HG02981 (cell line): ENCODE data around the gene ANKMY1.

Experiments
- ATAC-seq: cut with Tn5 transposase; IDR thresholded peaks from one replicate; pipeline ENCODE4 v1.9.1; 2021; ENCODE audit warnings: mild to moderate bottlenecking, moderate library complexity; ENCODE audit not compliant: unreplicated experiment

Gene ANKMY1

DNA sequence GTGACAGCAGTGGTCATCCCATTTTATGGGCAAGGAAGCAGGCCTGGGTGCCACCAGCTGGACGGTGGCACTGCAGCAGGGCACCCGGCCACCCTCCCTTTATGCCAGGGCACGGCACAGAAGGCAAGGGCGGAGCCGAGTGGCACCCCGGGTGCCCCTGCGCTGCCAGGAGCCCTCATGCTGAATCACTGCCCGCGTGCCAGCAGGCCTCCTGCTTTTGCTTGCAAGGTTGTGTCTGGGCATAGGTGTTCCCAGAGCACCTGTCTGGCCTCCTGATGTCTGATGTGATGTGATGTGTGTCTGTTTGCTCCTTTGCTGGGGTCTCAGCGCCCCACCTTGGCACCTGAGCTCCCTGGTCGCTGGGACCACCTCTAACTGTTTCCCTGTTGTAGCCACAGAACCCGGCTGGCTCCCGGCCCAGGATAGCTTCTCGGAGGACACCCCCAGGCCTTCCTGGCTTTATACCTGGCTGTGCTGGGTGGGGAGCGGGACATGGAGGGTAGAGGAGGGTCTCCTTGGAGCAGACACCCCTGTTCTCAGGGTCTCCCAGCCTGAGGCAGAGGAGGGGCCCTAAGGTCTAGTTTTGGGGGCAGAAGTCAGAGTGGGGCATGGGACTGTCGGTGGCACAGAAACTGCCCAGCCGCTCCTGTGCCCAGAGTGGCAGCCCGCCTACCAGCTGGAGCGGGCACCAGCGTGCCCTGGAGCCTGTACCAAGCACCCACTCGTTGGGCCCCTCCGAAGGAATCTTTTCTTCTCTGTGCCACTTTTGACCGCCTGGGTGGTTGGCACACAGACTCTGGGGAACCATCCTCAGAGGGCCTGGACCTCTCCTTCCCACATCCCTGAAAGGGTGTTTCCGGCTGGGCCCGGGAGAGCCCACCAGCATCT, 118.7 kb downstream of the ANKMY1 start:
- no peak for ATAC-seq

DNA sequence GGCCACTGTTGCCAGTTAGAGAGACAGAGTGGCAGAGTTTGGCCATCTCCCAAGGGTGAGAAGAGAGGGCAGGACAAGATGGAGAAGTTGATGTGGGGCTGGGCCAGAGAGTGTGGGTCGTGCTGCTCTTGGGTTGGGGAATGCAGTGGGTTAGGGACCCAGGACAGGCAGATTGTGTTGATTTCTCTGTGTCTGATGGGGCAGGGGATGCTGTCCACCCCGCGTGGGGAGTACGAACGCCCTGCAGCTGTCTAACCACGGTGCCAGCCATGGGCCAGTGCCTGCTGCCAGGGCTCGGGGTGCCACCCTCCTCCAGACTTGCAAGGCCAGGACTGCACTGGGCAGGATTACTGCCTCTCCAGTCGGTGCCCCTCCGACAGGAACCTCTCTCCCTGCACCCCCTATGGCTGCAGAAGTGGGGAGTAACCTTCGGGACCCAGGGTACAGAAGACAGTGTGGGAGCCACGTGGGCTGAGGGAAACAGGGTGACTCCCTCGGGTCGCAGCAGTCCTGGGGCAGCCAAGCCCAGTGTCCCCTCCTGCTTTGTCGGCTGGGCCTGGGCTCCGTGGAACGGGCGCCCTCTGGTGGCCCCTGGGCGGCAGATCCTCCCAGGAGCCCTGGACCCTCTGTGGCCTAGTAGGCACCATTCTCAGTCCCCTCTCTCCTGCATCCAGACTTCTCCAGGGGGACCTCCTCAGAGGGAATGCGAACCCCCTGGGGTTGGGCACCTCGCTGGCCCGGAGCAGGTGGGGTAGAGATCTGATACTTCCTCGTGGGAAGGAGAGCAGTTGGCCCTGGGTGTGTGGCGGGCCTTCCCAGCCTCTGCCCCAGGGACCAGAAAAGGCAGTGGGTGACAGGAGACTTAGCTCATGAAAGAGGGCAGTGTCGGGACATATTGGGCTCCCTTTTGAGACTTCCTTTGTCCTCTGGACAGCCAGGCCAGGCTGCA, 119.7 kb downstream of the ANKMY1 start:
- ATAC-seq: no peak

DNA sequence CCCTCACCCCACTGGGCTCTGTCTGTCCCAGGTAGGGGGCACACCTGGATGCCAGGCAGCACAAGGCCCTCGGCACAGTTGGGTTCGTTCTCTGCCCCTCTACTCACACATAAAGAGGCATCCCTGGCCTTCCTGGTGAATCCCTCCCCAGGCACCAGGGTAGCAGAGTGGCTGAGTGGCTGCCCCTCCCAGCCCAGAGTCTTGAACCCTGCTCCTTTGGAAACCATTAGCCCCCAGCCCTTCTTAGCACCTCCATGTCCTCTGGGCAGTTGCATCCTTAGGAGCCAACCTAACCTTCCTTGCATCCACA, 120.3 kb downstream of the ANKMY1 start:
- no peak for ATAC-seq

DNA sequence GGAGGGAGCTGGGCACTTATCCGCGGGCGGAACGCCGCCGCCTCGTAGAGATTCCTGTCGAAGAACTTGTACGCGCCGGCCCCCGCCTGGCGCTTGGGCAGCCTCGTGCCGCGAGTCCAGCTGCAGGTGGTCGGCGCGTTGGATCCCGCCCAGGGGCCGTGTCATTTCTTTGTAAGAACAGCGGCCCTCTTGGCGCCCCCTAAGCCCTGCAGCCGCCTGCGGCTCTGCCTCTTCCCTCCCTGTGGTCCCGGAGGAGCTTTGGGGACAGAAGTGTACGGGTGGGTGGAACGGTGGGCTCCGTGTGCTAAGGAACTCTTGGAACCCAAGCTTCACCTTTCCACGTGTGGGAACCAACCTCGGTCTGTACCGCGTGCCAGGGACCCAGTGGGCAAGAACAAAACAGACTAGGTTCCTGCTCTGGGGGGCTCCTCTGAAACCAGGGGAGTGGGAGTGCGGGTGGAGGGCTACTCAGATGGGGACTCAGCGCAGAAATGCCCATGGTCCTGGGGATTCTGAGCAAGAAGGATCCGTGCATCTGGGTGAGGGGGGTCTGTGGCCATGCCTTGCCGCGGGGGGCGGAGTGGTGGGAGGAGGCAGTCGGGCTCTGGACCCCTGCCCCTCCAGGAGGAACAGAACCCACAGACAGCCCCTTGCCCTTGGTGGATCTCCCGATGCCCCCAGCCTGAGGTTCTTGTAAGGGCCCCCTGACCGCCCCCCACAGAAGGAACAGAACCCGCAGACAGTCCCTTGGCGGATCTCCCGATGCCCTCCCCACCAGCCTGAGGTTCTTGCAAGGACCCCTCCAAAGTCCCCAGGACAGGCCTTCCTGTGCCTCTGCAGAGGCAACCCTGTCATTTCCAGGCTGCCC, 120.9 kb downstream of the ANKMY1 start:
- no peak for ATAC-seq

DNA sequence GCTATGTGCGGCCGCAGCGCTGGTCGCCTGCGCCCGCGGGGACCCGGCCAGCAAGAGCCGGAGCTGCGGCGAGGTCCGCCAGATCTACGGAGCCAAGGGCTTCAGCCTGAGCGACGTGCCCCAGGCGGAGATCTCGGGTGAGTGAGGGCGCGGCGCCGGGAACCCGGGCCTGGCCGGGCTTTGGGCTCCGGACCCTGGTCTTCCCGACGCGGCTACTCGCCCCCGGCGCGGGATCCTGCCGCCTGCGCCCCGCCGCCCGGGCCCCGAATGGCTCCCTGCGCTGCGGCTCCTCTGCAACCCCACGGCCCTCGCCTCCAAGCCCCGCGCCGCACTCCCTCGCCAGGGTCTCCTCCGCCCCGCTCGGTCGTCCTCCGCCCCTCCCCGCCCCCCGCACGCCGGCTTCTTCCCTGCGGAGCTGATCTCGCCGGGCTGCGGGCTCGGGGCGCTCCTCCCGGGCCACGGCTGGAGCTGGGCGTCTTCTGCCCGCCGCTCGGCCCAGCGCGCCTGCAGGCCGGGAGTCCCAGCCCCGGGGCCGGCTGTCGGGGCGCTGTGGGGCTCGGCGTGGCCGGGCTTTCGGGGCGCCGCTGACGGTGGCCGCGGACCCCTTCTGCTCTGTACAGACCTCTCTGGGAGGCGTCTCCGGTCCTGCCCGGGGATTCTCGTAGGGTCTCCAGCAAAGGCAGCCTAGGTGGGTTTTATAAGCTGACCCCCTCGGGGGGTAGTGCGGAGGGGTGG, 121.7 kb downstream of the ANKMY1 start:
- ATAC-seq: peak; percentile 7

DNA sequence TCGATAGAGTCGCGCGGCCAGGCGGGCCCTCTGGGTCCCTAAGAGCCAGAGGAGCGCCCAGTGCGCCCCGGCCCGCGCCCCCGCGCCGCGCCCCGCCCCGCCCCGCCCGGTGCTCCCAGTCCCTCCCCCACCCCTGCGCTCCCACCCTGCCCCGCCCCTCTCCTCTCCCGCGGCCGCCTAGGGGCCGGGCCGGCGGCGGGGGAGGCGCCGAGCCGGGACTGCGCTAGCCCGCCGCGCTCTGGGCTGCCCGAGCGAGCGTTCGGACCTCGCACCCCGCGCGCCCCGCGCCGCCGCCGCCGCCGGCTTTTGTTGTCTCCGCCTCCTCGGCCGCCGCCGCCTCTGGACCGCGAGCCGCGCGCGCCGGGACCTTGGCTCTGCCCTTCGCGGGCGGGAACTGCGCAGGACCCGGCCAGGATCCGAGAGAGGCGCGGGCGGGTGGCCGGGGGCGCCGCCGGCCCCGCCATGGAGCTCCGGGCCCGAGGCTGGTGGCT, 122.3 kb downstream of the ANKMY1 start, which contains the start of gene GPC1:
Gene GPC1 (plus strand): TSS at position 207 of the 491 bp plus-strand sequence. CDS start 256 bp downstream, at position 463.
- peak; percentile 44 for ATAC-seq

DNA sequence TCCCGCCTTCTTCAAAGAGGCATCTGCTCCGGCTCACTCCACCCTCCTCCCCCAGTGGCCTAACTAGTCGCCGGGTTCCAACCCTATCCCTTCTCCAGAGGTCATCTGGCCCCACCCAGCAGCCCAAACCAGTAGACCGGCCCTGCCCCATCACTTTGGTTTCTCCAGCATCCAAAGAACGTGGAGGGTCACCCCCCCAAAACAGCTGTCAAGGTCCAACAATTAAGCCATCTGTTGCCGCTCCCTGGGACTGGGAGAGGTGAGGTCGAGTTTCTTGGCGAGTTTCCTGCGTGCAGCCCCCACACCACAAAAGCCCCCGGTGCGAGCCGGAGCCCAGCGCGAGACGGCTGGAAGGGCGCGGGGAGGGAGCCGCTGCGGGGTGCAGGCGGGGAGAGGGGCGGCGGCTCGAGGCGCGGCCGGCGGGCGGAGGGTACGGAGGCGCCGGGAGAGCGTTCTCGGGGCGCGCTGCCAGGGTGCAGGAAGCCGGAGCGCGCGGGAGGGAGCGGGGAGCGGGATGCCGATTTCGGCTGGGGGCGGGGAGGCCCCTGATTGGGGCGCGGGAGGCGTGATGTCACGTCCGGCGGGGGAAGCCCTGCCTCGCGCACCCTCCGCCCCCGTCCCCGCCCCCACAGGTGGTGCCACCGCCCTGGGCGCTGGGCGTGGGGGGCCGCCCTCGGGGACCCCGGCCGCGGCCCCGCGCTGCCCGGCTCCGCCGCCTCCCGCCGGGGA, 122.9 kb downstream of the ANKMY1 start:
- ATAC-seq: peak; percentile 58

DNA sequence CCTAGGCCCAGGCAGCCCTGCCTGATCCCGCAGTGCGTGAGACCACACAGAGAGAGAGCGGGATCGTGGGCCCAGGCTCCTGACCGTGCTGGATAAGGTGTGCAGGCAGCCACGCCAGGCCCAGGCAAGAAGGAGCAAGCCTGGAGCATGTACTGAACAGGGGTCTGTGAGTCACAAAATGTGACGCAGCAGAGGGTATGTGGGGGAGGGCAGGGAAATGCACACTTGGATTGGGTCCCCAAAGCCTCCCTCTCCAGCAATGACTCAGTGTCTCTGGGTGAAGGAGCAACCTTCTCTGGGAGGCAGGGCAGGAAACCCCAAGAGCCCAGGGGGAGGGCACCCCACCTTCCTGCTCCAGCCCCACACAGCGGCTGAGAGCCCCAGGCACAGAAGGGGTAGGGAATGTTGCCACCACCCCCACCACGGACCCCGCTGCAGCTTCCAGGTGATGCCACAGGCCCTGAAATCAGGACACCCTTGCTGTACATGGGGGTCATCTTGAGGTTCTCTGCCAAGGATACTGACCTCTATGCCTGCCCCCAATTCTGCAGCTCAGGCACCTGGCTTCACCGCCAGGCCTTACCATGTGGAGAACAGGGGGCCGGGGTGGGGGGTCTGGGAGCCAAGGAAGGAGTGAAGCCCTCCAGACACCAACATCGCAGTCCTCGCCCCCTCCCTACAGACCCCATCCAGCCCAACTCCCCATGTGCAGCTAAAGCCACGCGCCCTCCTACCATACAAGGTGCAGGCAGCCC, 123.6 kb downstream of the ANKMY1 start:
- ATAC-seq: no peak

DNA sequence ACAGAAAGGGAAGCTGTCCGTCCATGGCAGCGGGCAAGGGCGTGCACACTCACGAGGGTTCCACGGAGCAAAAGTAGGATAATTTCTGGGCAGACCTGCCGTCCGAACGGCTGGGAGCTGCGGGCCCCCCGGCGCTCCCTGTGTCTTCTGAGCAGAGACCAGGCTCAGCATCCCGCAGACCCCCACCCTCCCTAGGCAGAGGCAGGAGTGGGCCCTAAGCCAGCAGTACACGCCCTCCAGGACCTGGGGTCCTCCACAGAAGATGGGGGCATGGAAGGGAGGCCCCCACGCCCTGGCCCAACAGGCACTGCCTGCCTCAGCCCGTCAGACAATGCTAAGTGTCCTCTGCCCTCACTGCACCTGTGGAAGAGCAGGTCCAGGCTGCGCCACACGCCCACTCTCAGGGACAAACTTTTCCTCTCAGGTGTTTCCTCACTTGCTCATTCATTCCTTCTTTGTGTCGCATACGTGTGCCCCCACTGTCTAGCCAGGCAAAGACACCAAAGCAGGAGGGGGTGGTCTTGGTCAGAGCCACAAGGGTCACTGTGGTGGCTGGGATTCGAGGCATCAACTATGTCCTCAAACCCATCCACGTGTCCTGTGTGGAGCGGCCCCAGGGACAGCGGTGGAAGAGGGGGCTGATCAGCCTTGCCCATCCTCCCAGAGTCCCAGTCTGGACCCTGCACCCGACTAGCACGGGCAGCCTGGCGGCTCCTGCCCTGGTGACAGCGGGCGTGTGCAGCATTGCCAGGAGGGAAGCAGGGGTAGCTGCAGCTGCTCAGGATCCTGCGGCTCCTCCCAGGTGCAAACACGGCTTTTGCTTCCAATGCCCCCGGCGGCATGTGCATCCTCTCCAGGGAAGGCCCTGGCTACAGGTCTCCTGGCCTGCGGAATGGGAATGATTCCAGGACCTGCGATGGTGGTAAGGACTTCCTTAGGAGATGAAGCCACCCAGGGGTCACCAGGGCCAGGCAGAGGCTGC, 124.7 kb downstream of the ANKMY1 start:
- ATAC-seq: no peak

DNA sequence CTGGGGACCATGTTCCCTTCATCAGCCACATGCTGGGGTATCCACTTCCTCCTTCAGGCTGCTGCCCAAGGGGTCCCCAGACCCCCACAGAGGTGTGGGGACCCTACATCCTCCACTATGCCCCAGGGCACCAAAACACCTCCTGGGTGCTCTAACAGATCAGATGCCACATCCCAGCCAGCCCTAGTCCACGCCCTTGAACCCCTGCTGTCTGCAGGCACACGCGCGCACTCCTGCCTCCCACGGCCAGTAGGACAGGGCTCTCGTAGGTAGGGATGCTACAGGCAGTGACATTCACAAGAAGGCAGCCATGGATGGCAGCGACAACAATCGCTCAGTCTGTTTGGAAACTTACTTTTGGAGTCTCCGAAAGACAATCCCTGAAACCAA, 125.4 kb downstream of the ANKMY1 start:
- no peak for ATAC-seq

DNA sequence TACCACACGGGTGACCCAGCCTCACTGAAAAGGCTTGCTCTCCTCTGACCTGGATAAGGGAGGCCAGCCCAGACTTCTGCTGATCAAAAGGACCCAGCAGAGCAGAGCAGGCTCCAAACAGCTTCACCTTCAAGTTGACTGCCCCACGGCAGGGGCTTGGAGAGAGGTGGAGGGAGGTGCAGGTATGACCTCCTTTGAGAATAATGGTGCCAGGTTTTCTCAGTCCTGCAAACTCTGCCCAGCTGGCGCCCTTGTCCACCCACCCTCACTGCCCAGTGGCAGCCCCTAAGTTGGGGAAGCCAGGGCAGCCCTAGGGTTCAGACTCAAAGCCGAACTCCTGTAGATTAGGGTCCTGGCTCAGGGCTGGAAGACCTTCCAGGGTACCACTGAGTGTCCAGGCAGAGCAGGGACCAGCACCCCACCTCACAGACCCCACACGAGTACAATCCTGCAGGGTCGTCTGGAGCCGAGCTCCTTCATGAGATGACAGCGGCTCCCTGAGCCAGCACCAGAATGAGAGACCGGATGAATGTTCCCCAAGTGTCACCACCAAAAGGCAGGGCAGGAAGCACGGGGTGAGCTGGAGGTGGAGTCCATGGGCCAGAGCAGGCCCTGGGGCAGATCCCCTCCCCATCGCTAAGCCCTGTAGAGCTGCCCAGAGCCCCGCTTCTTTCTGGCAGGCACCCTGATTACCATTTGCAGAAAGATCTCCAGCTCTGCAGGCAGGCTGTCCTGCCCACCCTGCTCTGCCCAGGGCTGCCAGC, 125.9 kb downstream of the ANKMY1 start:
- ATAC-seq: no peak

DNA sequence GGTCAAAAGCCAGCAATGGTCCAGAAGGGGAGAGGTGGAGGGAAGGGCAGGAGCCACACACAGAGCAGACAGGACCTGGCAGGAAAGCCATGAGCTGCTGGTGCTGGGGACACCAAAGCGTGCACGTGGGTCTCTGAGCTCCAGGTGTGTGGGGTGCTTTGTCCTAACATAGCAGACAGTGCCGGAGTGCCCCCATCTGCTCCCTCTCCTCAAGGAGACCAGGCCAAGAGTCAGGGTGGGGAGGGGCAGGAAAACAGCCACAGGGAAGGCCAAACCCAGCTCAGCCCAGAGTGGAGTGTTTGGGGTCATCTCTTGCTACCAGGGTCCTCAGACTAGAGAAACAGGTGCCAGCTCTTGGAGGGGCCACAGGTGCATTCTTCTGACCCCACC, 126.5 kb downstream of the ANKMY1 start:
- ATAC-seq: no peak

DNA sequence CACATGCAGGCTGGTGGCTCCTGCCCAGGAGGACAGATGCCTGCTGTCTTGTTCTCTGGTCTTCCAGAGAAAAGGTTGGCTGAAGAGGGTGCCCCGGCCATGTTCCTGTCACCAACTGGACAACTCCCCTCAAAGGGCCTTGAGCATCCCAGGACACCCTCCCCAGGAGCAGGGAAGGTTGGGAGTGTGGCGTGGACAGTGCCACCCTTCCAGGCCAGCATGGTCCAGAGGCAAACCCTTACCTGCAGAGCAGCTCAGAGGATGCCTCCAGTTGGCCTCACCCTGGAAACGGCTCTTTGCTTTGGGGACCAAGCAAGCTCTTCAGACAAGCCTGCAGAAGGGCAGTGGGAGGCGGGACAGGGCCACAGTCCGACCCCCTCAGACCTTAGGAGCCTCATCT, 127.2 kb downstream of the ANKMY1 start:
- ATAC-seq: no peak

DNA sequence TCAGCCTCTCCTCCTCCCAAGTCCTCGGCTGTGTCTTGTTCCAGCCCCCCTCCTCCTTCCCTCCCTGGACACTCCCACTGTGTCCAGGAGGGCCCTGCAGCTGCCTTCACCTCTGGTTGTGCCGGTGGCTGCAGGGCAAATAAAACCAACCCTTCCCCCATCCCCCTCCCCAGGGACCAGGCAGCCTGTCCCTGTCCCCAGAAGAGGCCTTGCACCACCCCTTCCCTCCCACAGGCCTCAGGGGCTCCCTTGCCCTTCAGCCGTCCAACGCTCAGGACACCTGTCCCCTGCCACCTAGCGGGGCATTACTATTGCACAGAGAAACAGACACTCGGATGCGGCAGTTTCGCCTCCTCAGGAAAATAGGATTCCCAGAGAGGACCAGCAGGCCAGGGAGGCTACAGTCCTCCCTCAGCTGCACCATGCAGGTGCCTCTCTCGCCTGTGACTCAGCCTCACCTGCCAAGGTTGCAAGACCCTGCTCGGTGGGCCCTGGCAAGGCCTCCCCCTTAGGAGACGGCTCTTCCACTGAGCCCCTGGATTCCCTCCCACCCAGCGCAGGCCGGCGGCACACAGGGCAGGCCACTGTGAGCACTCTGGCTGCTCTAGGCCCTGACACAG, 127.8 kb downstream of the ANKMY1 start:
- no peak for ATAC-seq
